ENCODE measurements around the gene RELT. TPM values are rescaled to one million over a fixed set of nuclear protein-coding genes. Genes with fewer than 3 reads are reported as not detected.

Gene RELT
- total and polyA plus RNA-seq, 2 donors, result 9.9 to 10.4 TPM

DNA sequence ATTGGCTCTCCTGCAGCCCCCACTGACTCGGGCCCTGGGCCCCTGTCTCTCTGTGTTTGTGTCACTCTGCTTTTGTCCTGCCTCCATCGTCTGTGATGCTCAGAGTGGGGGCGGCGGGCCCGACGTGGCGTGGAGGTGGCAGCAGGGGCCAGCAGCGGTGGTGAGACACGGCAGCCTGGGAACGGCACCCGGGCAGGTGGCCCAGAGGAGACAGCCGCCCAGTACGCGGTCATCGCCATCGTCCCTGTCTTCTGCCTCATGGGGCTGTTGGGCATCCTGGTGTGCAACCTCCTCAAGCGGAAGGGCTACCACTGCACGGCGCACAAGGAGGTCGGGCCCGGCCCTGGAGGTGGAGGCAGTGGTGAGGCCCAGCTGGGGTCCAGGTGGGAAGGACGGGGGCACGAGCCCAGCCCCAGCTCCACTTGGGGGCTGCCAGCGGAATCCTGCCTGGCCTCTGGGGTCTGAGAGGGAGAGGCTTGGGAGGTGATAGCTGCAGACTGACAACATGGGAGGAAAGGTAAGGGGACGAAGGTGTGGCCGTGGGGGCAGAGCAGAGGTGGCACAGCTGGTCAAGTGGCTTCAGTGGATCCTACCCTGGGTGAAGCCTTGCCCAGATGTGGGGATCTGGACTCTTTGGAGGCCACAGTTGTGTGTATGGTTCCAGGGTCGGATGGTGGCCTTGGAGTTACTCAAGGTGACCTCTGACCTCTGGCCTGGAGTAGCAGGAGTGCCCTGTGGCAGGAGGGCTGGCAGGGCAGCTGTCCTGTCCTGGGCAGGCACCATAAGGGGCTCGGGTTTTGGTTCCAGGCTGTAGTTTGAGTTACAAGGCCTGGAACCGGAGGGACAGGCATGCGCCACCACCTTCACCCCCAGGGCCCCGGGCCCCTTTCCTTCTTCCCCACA is 16.2 kb downstream of the RELT start:
- H3K36me3 ChIP-seq (ENCODE audit: control insufficient read depth in 2 of 2, insufficient read depth in 2 of 2, low read length in 1 of 2), result peaks cover 33 to 36% of the 10 kb centered on the region in 2 donors
- H3K27ac ChIP-seq (ENCODE audit: low read depth in 1 of 2, low read length in 1 of 2), result no peak overlapping the region
- no peak overlapping the region for H3K4me3 ChIP-seq (ENCODE audit: low read length in 2 of 2)
- no peaks in the 10 kb centered on the region for H3K9me3 ChIP-seq (ENCODE audit: control insufficient read depth in 2 of 2, insufficient read depth in 1 of 2, low read length in 1 of 2)
- no peak for DNase-seq (ENCODE audit: low read depth in 6 of 9, low spot score in 9 of 9)
- no peaks in the 10 kb centered on the region for H3K27me3 ChIP-seq (ENCODE audit: control insufficient read depth in 2 of 2, insufficient read depth in 1 of 2, low read length in 1 of 2)
- peaks cover 3 to 17% of the 10 kb centered on the region in 2 donors for H3K4me1 ChIP-seq (ENCODE audit: control insufficient read depth in 2 of 2, insufficient read depth in 2 of 2, low read length in 2 of 2)
- WGBS, result 98% methylated on average over 31 of the region's 31 CpGs

DNA sequence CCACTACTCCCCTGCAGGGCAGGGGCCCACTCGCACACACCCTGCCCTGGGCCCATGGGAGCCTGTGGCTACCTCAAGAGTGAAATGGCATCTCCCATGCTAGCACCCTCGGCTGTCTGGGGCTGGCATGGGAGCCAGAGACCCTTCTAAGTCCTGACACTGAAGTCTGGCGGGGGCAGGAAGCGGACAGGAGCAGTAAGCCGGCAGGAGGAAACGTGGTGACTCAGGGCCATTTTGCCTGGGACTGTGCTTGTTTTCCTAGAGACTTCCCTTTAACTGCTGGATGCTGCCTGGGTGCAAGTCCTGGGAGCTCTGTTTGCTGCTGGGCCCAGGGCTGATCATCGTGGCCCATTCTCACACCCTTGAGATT is 16.8 kb downstream of the RELT start:
- WGBS, result 95% methylated on average over 7 of the region's 7 CpGs
- Histone ChIP-seq H3K4me1 (ENCODE audit: control insufficient read depth in 2 of 2, insufficient read depth in 2 of 2, low read length in 2 of 2) (peaks cover 0 to 10% of the 10 kb centered on the region in 2 donors), H3K36me3 (ENCODE audit: control insufficient read depth in 2 of 2, insufficient read depth in 2 of 2, low read length in 1 of 2) (peaks cover 35 to 43% of the 10 kb centered on the region in 2 donors), H3K27ac (ENCODE audit: low read depth in 1 of 2, low read length in 1 of 2) (no peak overlapping the region), H3K9me3 (ENCODE audit: control insufficient read depth in 2 of 2, insufficient read depth in 1 of 2, low read length in 1 of 2) (no peaks in the 10 kb centered on the region), H3K27me3 (ENCODE audit: control insufficient read depth in 2 of 2, insufficient read depth in 1 of 2, low read length in 1 of 2) (no peaks in the 10 kb centered on the region), H3K4me3 (ENCODE audit: low read length in 2 of 2) (no peak overlapping the region)
- no peak for DNase-seq (ENCODE audit: low read depth in 6 of 9, low spot score in 9 of 9)

DNA sequence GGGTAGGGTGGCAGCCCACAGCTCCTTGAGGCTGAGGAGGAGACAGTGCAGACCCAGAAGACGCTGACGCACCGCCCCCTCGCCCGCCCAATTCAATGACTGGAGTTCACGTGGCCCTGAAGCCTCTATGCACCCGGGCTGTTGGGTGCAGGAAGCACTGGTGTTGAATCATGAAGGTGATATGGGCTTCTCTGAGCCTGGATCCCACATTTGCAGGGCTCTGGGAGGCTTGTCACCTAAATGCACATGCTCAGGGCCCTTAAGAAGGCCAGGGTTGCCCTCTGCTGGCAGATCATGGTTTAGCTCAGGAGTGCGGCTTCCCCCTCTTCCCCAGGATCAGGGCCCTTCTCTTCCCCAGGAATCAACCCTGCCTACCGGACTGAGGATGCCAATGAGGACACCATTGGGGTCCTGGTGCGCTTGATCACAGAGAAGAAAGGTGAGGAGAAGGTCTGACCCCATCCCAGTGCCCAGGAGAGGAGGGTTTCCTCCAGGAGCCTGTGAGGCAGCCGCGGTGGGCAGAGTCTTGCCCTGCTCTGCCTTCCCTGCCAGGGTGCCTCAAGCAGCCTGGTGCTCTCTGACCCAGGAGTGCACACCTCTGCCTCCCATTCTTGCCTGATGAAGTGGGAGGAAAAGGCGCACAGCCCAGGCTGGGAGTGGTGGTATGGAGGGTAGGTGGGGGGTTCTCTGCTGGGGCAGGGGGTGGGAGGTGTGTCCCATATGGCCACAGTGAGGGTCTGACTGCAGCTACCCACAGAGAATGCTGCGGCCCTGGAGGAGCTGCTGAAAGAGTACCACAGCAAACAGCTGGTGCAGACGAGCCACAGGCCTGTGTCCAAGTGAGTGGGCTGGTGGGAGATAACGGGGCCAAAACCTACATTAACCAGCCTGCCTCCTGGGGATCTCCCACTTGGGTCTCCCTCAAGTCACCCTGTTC is 17.5 kb downstream of the RELT start:
- H3K9me3 ChIP-seq (ENCODE audit: control insufficient read depth in 2 of 2, insufficient read depth in 1 of 2, low read length in 1 of 2), result no peaks in the 10 kb centered on the region
- 88% methylated on average over 16 of the region's 16 CpGs for WGBS
- H3K4me3 ChIP-seq (ENCODE audit: low read length in 2 of 2), result no peak overlapping the region
- DNase-seq (ENCODE audit: low read depth in 6 of 9, low spot score in 9 of 9), result peak in 4 of 9 donors; percentile 61 to 82 (median 74)
- H3K4me1 ChIP-seq (ENCODE audit: control insufficient read depth in 2 of 2, insufficient read depth in 2 of 2, low read length in 2 of 2), result peaks cover 0 to 3% of the 10 kb centered on the region in 2 donors
- H3K27ac ChIP-seq (ENCODE audit: low read depth in 1 of 2, low read length in 1 of 2), result no peak overlapping the region
- peaks cover 35 to 44% of the 10 kb centered on the region in 2 donors for H3K36me3 ChIP-seq (ENCODE audit: control insufficient read depth in 2 of 2, insufficient read depth in 2 of 2, low read length in 1 of 2)
- no peaks in the 10 kb centered on the region for H3K27me3 ChIP-seq (ENCODE audit: control insufficient read depth in 2 of 2, insufficient read depth in 1 of 2, low read length in 1 of 2)

DNA sequence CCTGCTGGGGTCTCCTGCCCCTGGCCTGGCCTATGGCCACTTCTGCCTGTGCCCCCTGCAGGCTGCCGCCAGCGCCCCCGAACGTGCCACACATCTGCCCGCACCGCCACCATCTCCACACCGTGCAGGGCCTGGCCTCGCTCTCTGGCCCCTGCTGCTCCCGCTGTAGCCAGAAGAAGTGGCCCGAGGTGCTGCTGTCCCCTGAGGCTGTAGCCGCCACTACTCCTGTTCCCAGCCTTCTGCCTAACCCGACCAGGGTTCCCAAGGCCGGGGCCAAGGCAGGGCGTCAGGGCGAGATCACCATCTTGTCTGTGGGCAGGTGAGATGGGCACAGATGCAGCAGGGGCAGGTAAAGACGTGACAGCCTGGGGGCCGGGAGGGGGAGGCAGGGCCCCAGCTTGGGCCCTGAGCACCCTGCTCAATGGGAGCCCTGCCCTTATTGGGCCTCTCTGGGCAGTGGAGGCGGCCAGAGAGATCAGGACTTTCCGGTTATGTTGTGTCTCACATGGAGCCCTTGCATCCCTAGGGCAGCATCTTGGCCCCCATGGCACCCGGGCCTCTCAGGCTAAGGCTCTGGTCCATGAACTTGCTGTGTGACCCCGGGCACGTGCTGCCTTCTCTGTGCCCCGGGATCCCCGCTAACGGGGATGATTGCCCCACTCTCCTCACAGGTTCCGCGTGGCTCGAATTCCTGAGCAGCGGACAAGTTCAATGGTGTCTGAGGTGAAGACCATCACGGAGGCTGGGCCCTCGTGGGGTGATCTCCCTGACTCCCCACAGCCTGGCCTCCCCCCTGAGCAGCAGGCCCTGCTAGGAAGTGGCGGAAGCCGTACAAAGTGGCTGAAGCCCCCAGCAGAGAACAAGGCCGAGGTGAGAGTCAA is 18.5 kb downstream of the RELT start:
- Histone ChIP-seq H3K36me3 (ENCODE audit: control insufficient read depth in 2 of 2, insufficient read depth in 2 of 2, low read length in 1 of 2) (peaks cover 35 to 44% of the 10 kb centered on the region in 2 donors), H3K27ac (ENCODE audit: low read depth in 1 of 2, low read length in 1 of 2) (no peak overlapping the region), H3K9me3 (ENCODE audit: control insufficient read depth in 2 of 2, insufficient read depth in 1 of 2, low read length in 1 of 2) (no peaks in the 10 kb centered on the region), H3K4me1 (ENCODE audit: control insufficient read depth in 2 of 2, insufficient read depth in 2 of 2, low read length in 2 of 2) (no peaks in the 10 kb centered on the region), H3K4me3 (ENCODE audit: low read length in 2 of 2) (no peak overlapping the region), H3K27me3 (ENCODE audit: control insufficient read depth in 2 of 2, insufficient read depth in 1 of 2, low read length in 1 of 2) (no peaks in the 10 kb centered on the region)
- WGBS, result 97% methylated on average over 34 of the region's 34 CpGs
- DNase-seq (ENCODE audit: low read depth in 6 of 9, low spot score in 9 of 9), result no peak

DNA sequence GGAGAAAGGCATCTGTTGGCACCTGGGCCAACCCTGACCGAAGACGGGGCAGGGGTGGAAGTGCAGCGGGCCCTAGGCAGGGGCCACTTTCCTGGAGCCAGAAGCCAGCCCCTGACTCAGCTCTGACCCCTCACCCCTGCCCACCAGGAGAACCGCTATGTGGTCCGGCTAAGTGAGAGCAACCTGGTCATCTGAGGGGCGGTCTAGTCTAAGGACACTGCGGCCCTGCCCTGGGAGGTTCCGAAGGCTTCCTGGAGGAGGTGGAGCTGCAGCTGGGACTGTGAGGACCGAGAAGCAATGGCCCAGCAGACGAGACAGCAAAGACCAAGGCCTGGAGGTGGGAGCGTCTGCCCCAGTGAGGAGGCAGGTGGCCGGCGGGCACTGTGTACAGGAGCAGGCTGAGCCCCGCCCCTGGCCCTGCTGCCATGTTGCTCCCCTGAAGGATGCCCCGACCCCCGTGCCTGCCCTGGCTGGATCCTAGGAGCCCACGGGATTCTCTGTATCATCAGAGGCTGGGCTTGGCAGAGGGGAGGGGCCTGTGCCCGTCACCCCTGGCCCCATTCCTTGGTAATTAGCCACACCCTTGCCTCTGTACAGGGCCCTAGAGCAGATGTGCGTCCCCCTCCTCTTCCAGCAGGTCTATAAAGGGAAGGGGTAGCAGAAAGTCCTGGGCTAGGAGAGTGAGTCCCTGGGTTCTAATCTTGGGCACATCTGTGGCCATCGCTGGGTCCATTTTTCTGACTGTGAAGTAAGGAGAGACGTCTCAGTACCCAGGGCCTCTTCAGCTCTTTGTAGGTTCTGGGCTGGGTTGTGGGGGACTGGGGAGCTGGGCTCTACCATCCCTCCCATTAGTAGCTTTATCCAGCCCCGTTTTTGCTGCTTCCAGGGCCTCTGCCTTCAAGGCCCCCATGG is 19.4 kb downstream of the RELT start:
- no peak for DNase-seq (ENCODE audit: low read depth in 6 of 9, low spot score in 9 of 9)
- no peak overlapping the region for H3K4me3 ChIP-seq (ENCODE audit: low read length in 2 of 2)
- H3K4me1 ChIP-seq (ENCODE audit: control insufficient read depth in 2 of 2, insufficient read depth in 2 of 2, low read length in 2 of 2), result no peaks in the 10 kb centered on the region
- peaks cover 35 to 44% of the 10 kb centered on the region in 2 donors for H3K36me3 ChIP-seq (ENCODE audit: control insufficient read depth in 2 of 2, insufficient read depth in 2 of 2, low read length in 1 of 2)
- no peaks in the 10 kb centered on the region for H3K27me3 ChIP-seq (ENCODE audit: control insufficient read depth in 2 of 2, insufficient read depth in 1 of 2, low read length in 1 of 2)
- H3K9me3 ChIP-seq (ENCODE audit: control insufficient read depth in 2 of 2, insufficient read depth in 1 of 2, low read length in 1 of 2), result no peaks in the 10 kb centered on the region
- 95% methylated on average over 22 of the region's 22 CpGs for WGBS
- H3K27ac ChIP-seq (ENCODE audit: low read depth in 1 of 2, low read length in 1 of 2), result no peak overlapping the region

DNA sequence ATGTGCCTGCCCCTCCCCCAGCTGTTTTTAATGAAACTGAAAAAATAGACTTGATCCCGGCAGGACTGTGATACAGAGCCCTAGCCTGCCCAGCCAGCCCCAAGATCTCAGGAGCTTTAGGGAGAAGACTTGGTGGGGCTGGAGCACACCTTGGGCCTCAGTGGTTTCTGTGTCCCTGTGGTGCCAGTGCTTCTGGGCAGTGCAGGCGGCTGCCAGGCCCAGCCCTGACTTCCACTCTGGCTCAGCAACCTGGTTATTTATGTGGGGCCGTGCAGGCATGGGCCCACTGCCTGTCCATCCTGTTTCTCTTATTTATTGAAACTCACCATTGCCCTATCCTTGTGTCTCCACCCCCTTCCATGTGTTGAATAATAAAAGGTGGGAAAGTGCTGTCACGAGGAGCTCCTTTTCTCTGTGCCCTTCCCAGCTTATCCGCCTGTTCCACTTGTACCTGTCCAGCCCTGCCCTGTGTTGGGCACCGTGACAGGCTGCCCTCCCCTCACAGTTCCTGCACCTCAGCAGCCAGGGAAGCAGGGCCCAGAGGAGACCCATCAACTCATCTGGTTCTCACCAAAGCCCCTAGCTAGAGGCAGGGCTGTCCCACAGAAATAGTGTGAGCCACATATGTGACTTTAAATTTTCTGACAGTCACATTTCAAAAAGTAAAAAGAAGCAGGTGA is 20.2 kb downstream of the RELT start:
- no peak for DNase-seq (ENCODE audit: low read depth in 6 of 9, low spot score in 9 of 9)
- peaks cover 35 to 40% of the 10 kb centered on the region in 2 donors for H3K36me3 ChIP-seq (ENCODE audit: control insufficient read depth in 2 of 2, insufficient read depth in 2 of 2, low read length in 1 of 2)
- 96% methylated on average over 6 of the region's 6 CpGs for WGBS

DNA sequence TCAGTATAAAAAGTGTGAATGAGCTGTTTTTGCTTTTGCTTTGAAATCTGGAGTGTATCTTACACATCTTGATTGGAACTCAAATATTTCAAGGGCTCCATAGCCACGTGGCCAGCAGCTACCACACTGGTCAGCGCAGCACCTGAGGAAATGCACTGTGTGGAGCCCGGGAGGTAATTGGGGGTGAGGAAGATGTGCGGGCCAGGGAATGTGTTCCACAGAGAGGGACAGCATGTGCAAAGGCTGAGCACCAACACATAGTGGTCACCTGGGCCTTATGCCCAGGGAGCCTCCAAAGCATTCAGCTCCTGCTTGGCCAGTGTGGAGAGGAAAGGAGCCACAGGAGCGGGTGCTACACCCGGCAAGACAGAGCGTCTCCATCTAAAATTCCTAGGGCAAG is 20.8 kb downstream of the RELT start:
- no peaks in the 10 kb centered on the region for H3K9me3 ChIP-seq (ENCODE audit: control insufficient read depth in 2 of 2, insufficient read depth in 1 of 2, low read length in 1 of 2)
- no peak for DNase-seq (ENCODE audit: low read depth in 6 of 9, low spot score in 9 of 9)
- no peaks in the 10 kb centered on the region for H3K4me1 ChIP-seq (ENCODE audit: control insufficient read depth in 2 of 2, insufficient read depth in 2 of 2, low read length in 2 of 2)
- H3K36me3 ChIP-seq (ENCODE audit: control insufficient read depth in 2 of 2, insufficient read depth in 2 of 2, low read length in 1 of 2), result peaks cover 39 to 42% of the 10 kb centered on the region in 2 donors
- WGBS, result 98% methylated on average over 7 of the region's 7 CpGs
- H3K4me3 ChIP-seq (ENCODE audit: low read length in 2 of 2), result no peak overlapping the region
- no peaks in the 10 kb centered on the region for H3K27me3 ChIP-seq (ENCODE audit: control insufficient read depth in 2 of 2, insufficient read depth in 1 of 2, low read length in 1 of 2)
- H3K27ac ChIP-seq (ENCODE audit: low read depth in 1 of 2, low read length in 1 of 2), result no peak overlapping the region

More for the DNA sequence above, 20.2 kb downstream of the RELT start:
- Histone ChIP-seq H3K4me1 (ENCODE audit: control insufficient read depth in 2 of 2, insufficient read depth in 2 of 2, low read length in 2 of 2) (no peaks in the 10 kb centered on the region), H3K27me3 (ENCODE audit: control insufficient read depth in 2 of 2, insufficient read depth in 1 of 2, low read length in 1 of 2) (no peaks in the 10 kb centered on the region), H3K4me3 (ENCODE audit: low read length in 2 of 2) (no peak overlapping the region), H3K27ac (ENCODE audit: low read depth in 1 of 2, low read length in 1 of 2) (no peak overlapping the region), H3K9me3 (ENCODE audit: control insufficient read depth in 2 of 2, insufficient read depth in 1 of 2, low read length in 1 of 2) (no peaks in the 10 kb centered on the region)
